Measurements from ENCODE around the gene TPM3. TPM values are rescaled to one million over a fixed set of nuclear protein-coding genes. Genes with fewer than 3 reads are reported as not detected.
A peak's percentile ranks its signal among the peaks of the same experiment; 100 is the strongest.

The TPM3 gene
- polyA plus RNA-seq, 3 donors = 418 to 1,159 (median 1,153) TPM

- no peak for DNase-seq
- 80% methylated on average over 1 of the region's 7 CpGs for WGBS (ENCODE audit: insufficient coverage)
- H3K27ac Mint-ChIP-seq = peak overlapping the region; percentile 73 to 91 (median 82)
- no peak overlapping the region for H3K9ac ChIP-seq (ENCODE audit: insufficient read depth, low read length, poor library complexity, severe bottlenecking)
- H3K27ac ChIP-seq (ENCODE audit: low read depth in 1 of 2, low read length in 2 of 2) = peak overlapping the region in 1 of 2 donors; percentile 60
- TF ChIP-seq CTCF (IDR thresholded peaks at IDR 0.05) = no peak
- no peak overlapping the region for H3K4me3 Mint-ChIP-seq
- no peak overlapping the region for H3K4me3 ChIP-seq (replicated peaks in 1 of 3; ENCODE audit: low read depth in 2 of 3, low read length in 3 of 3)
- no peaks in the 10 kb centered on the region for H3K27me3 Mint-ChIP-seq (ENCODE audit: low read depth in 3 of 3)
- peaks cover 39% of the 10 kb centered on the region for H3K79me2 ChIP-seq (ENCODE audit: insufficient read depth, low read length)
- H3K4me1 Mint-ChIP-seq = peaks cover 48% of the 10 kb centered on the region
- intact Hi-C loops (cut with micrococcal nuclease) = no loop called here
- H3K4me2 ChIP-seq (replicated peaks; ENCODE audit: extremely low read depth, low read length, poor library complexity, severe bottlenecking) = no peak overlapping the region
- no peaks in the 10 kb centered on the region for H3K9me3 ChIP-seq (replicated peaks in 1 of 2; ENCODE audit: control insufficient read depth in 1 of 2, insufficient read depth in 1 of 2, low read length in 2 of 2)
- H3K9me3 Mint-ChIP-seq = peaks cover 0 to 1% (median 0%) of the 10 kb centered on the region in 7 donors
- peaks cover 72 to 76% of the 10 kb centered on the region in 2 donors for H3K36me3 Mint-ChIP-seq
- peaks cover 51 to 55% of the 10 kb centered on the region in 2 donors for H3K4me1 ChIP-seq (ENCODE audit: control insufficient read depth in 1 of 2, insufficient read depth in 2 of 2, low read length in 2 of 2)
- peaks cover 69 to 79% of the 10 kb centered on the region in 2 donors for H3K36me3 ChIP-seq (replicated peaks in 1 of 2; ENCODE audit: control insufficient read depth in 1 of 2, insufficient read depth in 2 of 2, low read length in 2 of 2)
- no peak overlapping the region for H2AFZ ChIP-seq (ENCODE audit: insufficient read depth, low read depth, low read length, poor library complexity, severe bottlenecking)
- no peaks in the 10 kb centered on the region for H3K27me3 ChIP-seq (ENCODE audit: control insufficient read depth in 2 of 2, insufficient read depth in 2 of 2, low read length in 2 of 2)
- H4K20me1 ChIP-seq (ENCODE audit: insufficient read depth, low read length) = peaks cover 77% of the 10 kb centered on the region
Measured at GRCh38 chr1:154157520-154158306, 34.2 kb downstream of the TPM3 start.

DNA sequence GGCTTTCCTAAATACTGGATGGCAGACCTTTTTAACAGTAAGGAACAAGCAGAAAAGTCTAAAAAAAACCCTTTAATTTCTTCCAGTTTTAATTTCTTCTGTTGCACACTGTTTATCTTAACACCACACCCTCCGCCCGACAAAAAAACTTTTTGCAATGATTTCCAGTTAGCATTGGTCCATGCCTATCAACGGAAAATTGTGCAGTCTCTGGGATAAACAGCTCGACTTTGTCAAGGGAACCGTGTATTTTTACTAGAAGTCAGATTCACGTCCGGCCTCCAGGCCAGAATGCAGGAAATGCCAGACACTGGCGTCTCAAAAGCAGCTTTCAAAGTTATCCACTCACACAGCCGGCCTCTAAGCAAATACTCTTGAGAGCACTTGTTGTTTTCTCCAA, 36.6 kb downstream of the TPM3 start:
- WGBS (ENCODE audit: insufficient coverage) = 35% methylated on average over 8 of the region's 9 CpGs
- Histone ChIP-seq H3K79me2 (ENCODE audit: insufficient read depth, low read length) (peaks cover 14% of the 10 kb centered on the region), H4K20me1 (ENCODE audit: insufficient read depth, low read length) (peaks cover 53% of the 10 kb centered on the region), H3K27ac (ENCODE audit: low read depth in 1 of 2, low read length in 2 of 2) (peak overlapping the region in 1 of 2 donors; percentile 17), H3K9me3 (replicated peaks in 1 of 2; ENCODE audit: control insufficient read depth in 1 of 2, insufficient read depth in 1 of 2, low read length in 2 of 2) (no peaks in the 10 kb centered on the region), H2AFZ (ENCODE audit: insufficient read depth, low read depth, low read length, poor library complexity, severe bottlenecking) (no peak overlapping the region), H3K4me2 (replicated peaks; ENCODE audit: extremely low read depth, low read length, poor library complexity, severe bottlenecking) (no peak overlapping the region), H3K27me3 (ENCODE audit: control insufficient read depth in 2 of 2, insufficient read depth in 2 of 2, low read length in 2 of 2) (no peaks in the 10 kb centered on the region), H3K4me1 (ENCODE audit: control insufficient read depth in 1 of 2, insufficient read depth in 2 of 2, low read length in 2 of 2) (peaks cover 43 to 48% of the 10 kb centered on the region in 2 donors), H3K4me3 (replicated peaks in 1 of 3; ENCODE audit: low read depth in 2 of 3, low read length in 3 of 3) (no peak overlapping the region), H3K9ac (ENCODE audit: insufficient read depth, low read length, poor library complexity, severe bottlenecking) (no peak overlapping the region), H3K36me3 (replicated peaks in 1 of 2; ENCODE audit: control insufficient read depth in 1 of 2, insufficient read depth in 2 of 2, low read length in 2 of 2) (peaks cover 46 to 55% of the 10 kb centered on the region in 2 donors)
- Mint-ChIP-seq H3K27ac (peak overlapping the region in 6 of 7 donors; percentile 24 to 85 (median 68)), H3K4me1 (peaks cover 45% of the 10 kb centered on the region), H3K27me3 (ENCODE audit: low read depth in 3 of 3) (no peaks in the 10 kb centered on the region), H3K4me3 (no peak overlapping the region), H3K36me3 (peaks cover 51 to 53% of the 10 kb centered on the region in 2 donors), H3K9me3 (peaks cover 0 to 1% (median 0%) of the 10 kb centered on the region in 7 donors)
- TF ChIP-seq CTCF (IDR thresholded peaks at IDR 0.05) = no peak
- intact Hi-C loops (cut with micrococcal nuclease) = no loop called here
- no peak for DNase-seq

Measured in CD14-positive monocyte (primary cell).